ENCODE data around the gene DDX51.
"Not testable (repeated sequence)": the region's sequence is repeated elsewhere in the genome, so short reads cannot be mapped to it uniquely, and the experiment has no call there.

The DDX51 gene

DNA sequence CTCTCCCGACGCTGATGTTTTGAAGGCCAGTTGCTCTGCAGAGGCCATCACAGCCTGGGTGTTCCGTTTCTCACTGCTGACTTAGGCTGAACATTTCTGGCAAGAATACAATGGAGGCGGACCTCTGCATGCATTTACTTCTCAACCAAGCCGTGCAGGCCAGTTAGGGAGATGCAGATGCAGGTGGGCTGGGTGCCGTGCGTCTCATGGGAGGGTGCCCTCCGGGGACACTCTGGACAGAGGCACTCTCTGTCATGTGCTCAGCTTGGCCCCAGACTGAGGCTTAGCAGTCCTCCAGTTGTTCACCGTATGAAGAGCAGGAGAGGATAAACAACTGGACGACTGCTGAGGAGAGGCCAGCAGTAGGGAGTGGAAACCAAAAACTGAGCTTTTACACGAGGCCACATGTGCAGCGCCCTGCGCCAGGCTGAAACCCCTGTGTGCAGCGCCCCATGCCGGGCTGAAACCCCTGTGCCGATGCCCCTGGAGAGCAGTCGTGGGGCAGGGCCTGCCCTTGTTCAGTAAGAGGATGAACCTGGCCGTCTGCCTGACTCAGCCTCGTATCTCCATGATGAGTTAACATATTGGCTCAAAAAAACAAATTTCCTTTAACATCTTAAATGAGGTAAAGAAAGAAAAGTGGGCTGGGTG, 32.3 kb downstream of the DDX51 start:
- no peak for DNase-seq

DNA sequence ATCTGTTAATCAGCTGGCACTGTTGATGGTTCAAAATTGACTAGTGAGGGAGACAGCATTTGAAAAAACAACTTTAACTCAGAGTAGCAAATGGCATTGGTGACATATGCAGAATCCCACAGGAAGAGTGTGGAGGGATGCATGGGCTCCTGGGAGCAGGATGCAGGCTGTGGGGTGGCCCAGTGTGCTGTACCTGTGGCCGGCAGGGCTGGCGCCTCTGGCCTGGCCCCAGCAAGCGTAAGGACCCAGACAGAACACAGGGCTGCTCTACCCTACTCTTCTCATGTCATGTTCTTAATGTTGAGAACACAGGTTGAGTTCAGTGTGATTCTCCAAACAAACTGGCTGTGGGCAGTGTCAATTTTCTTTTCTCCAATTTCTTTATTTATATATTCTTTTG, 33.4 kb downstream of the DDX51 start:
- no peak for DNase-seq

DNA sequence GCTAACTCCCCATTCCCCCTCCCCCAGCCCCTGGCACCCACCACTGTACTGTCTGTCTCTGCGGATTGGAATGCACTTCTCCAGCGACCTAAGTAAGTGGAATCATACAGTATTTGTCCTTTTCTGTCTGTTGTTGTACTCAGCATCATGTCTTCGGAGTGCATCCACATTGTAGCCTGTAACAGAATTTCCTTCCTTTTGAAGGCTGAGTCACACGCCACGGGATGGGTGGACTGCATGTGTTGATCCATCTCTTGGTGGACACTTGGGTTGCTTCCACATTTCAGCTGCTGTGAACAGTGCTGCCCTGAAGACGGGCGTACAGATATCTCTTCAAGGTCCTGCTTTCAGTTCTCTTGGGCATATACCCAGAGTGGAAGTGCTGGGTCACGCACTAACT, 34.4 kb downstream of the DDX51 start:
- no peak for DNase-seq

DNA sequence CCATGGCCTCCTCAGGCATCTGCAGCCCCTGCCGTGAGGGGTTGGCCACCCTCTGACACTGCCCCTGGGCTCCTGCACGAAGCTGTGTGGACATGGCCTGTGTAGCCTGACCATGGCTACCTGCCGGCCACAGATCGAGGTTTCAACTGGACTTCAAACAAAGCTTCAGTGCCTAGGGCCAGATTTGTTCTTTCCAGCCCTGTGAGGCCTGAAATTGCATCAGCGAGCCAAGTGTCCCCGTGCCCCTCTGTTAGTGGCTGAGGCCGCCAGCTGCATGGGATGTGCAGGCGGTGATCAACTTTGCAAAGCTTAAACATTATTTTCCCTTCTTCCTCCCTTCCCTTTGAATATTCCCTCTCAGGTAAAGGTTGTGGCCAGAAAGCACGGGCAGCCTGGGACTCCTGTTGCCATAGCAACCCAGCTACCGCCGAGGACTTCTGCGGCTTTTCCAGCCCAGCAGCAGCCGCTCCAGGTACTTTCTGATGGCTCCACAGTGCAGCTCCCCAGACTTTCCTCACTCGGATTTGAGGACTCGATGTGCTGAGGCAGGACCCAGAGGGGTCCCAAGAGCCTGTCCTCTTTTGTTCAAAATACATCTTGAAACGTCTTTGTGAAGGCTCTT, 35.8 kb downstream of the DDX51 start:
- no peak for DNase-seq

DNA sequence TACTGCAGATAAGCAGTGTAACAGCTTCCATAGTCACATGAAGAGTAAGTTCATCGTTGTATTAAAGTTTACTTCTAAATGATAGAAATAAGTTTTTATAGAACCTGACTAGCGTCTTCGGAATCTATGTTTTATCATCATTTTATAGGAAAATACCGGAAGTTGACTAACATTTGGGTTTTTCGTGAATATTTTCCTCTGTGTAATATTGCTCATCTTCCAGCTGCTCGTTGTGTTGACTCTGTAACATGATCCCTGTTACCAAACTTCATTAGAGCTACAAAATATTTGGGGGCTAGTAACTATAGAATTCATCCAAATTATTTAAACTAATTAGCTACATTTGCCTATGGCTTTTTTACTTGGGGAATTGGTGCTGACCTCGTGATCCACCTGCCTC, 37.2 kb downstream of the DDX51 start:
- no peak for DNase-seq

DNA sequence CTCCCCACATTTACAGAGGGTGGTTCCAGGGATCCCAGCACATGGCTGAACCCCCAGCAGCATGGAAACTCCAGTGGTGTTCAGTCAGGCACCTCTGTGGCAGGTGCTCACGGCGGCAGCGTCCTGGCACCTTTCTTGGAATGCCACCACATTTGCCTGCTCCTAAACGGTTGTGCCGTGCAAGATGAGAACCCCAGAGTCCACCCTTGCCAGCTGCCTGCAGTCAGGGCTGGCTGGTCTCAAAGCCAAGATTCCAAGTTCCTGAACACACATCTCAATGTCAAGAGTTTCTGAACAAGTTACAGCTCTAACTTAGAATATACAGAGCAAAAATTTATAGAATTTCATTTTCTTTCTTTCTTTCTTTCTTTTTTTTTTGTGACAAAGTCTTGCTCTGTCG, 38.7 kb downstream of the DDX51 start:
- DNase-seq: no peak

DNA sequence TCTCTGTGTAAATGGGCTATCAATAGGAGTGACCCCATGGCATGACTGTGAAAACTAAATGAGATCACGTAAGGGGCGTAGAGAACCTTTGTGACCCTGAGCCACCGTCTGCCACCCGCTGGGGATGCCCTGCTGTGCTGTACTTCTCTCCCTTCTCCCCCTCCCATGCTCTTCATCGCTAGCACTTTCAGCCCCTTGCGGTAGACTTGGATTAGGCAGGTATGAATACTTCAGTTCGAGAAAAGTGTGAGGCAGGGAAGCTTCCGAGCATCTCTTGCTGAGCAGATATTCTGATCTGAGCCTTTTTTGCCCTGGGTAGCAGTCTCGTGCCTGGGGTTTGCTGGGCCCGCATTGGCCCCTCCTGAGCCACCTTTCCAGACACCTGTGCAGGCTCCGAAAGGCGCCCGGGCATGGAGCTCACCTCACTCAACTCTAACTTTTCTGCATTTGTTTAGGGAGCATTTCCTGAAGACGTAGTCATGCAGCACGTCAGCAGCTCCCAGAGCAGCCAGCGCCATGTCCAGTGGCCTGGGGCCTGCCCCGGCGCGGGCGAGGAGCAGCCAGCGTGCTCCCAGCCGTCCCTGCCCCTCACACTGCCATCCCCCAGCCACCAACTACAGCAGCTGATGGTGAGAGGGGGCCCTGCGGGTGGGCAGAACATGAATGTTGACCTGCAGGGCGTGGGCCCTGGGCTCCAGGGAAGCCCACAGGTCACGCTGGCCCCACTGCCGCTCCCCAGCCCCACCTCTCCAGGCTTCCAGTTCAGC, 40.4 kb downstream of the DDX51 start:
- no peak for DNase-seq

DNA sequence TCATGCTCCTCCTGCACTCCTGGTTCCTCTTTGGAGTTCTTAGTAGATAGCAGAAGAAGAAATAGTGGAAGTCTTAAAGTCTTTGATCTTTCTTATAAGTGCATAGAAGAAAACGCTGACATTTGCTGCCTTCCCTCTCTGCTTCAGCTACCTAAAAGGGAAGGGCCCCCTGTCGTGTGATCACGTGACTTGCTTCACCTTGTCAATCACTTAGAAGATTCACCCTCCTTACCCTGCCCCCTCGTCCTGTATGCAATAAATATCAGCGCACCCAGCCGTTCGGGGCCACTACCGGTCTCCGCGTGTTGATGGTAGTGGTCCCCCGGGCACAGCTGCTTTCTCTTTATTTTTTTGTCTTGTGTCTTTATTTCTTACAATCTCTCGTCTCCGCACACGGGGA, 41.0 kb downstream of the DDX51 start:
- DNase-seq: not testable (repeated sequence)

DNA sequence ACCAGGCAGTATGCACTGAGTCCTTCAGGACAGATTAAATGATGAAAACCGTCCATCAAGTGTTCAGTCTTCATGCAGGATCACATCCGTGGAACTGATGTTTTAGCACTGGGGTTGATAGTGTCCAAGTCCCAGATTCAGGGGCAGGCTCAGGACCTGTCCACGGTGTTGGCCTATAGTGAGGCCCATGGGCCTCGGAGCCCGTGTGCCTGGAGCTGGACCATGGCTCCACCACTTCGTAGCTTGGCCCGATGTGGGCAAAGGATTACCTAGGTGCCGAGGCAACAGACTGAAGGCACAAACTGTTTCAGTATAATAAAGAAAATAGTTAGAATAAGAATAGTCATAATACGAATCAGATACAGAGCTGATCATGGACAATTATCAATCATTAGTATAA, 41.8 kb downstream of the DDX51 start:
- DNase-seq: no peak

DNA sequence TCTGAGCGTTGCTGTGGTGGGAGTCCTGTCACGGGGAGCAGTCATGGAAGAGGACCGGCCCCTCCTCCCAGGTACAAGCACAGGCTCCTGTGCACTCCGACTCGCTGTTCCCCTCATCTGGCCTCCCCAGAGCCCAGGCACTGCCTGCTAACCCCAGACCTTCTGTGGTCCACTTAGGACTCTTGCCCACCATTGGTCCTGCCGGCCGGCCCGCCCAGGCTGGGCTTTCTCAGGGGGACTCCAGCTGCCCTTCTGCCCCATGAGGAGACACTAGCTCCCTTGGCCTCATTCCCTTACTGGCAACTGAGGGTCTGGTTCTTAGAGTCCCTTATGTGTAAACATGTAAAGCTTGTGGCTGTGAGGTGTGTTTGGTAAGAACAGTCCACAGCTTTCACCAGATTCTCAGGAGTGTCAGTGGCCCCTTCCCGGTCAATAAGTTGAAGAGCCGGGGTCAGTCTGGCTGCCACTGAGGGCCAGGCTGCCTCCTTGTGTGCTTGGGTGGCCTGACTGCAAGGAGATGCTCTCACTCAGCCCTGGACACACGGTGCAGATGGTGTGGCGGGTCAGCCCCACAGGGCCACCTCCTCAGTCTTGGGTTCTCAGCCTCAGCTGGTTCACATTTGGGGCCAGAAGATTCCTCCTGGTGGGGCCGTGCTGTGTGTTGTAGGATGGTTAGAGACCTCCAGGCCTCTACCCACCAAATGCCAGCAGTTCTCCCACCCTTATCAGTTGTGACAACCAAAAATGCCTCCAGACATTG, 43.6 kb downstream of the DDX51 start:
- no peak for DNase-seq

DNA sequence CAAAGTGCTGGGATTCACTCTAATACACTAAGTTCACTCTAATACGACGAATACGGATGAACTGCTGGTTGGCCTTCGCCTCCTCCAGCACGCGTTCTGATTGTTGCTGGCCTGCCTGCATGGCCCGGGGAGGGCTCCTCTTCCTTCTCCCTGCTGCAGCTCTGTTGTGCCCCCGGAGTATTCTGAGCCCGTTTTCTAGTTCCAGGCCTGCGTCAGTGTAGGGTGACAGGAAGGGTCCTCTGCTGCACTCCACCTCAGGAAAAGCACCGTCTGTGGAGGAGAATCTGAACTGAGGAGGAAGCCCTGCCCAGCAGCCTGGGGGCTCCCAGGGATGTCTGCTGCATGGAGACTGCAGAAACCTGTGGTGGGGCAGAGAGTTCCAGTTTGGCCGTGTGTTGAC, 44.4 kb downstream of the DDX51 start:
- DNase-seq: no peak

DNA sequence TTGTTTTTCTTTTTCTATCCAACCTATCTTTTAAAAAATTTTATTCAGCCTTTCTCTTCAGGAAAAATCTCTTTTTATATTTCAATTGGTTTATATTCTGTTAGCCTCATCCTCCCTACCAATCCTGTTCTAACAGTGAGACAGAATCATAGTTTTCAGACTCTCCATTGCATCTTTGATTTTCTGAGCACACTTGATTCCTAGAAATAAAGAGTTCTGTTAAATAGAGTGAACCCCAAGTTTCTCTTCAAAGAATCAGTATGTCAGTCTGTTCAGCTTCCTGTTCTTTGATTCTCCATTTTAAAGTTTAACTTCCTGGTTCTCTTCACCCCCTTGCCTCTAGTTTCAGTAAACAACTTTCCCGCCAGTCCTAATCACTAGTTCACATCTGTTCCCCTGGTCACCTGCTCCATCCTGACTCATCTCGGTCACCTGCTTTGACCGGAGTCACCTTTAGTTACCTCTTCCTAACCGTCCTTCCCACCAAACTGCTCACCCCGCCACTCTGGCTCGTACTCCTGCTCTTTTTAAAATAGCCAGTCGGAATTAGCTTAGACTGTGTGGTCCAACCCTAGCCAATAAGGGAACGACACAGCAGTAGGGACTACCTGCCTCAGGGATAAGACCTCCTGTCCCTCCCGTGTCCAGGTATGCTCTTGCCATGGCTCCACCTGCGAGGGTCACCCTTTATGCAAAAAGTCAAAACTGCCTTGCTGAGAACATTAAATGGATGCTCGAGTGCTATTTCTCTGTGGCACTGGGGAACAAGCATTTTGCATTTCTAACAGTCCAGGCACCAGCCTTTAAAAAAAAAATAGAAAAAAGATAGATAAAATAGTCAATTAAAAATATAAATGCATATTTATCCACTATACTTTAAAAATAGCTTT, 48.4 kb downstream of the DDX51 start:
- no peak for DNase-seq

DNA sequence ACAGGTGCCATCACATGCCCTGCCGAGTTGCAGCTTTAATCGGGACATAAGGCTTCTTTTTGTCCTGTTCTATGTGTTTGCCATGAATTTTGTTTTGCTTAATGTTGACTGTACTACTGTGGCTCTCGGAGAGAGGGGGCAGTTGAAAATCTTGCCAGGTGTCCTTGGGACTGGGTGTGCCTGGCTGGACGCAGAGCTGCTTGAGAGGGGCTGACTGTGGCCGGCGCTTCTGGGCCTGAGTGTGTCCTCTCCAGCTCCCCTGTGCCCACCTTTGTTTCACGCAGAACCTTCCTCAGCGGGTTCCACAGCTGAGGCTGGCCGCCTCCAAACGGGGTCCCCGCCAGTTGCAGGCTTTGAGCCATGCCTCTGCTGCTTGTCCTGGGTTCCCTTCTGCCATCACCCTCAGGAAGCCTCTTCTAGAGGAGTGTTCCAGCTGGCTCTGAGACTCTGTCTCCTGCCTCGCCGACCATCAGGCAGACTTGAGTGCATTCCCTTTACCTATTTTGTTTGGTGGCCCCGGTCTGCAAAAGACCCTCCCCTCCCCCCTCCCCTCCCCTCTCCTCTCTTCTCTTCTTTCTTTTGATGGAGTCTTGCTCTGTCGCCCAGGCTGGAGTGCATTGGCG, 49.7 kb downstream of the DDX51 start:
- DNase-seq: no peak

DNA sequence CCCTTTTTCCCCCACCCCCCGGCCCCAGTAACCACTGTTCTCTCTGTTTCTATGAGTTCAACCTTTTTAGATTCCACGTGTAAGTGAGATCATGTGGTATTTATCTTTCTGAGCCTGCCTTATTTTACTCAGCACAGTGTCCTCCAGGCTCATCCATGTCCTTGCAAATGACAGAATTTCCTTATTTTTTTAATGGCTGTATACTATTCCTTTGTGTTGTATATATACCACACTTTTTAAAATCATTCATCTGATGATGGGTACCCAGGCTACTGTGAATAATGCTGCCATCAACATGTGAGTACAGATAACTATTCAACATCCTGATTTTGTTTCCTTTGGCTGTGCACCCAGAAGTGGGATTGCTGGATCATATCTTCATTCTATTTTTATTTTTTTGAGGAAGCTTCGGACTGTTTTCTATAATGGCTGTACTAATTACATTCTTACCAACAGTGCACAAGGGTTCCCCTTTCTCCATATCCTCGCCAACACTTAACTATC, 54.7 kb downstream of the DDX51 start:
- no peak for DNase-seq

Measured in activated T-cell treated with anti-CD3 and anti-CD28 coated beads for 4 hours (primary cell).